Neutrophil (primary cell): ENCODE data around the gene LDB3.

Experiments
- H3K27ac ChIP-seq: fragments of 200-600 bp; sonication (generic); 2 replicates; pipeline ENCODE4 v1.5.1; 2016; ENCODE audit warnings: mild to moderate bottlenecking, moderate library complexity
- H3K27me3 ChIP-seq: fragments of 200-600 bp; sonication (generic); 2 replicates; pipeline ENCODE4 v1.6.0; 2016; ENCODE audit warnings: mild to moderate bottlenecking
- H3K36me3 ChIP-seq: fragments of 200-600 bp; sonication (generic); 2 replicates; pipeline ENCODE4 v1.5.1; 2017
- H3K4me1 ChIP-seq, 2 experiments: fragments of 200-600 bp in 1 of 2; sonication (generic) in 1 of 2; 1 replicate in 1 of 2; 2 replicates in 1 of 2; pipeline versions ENCODE4 v1.5.1 to v1.6.1; 2013 to 2016; ENCODE audit warnings: low read depth in 1 of 2, low read length in 1 of 2, mild to moderate bottlenecking in 1 of 2, moderate library complexity in 1 of 2; ENCODE audit not compliant: control insufficient read depth in 1 of 2, insufficient read depth in 1 of 2
- H3K4me3 ChIP-seq, 2 experiments: fragments of 200-600 bp in 1 of 2; sonication (generic) in 1 of 2; 1 replicate in 1 of 2; 2 replicates in 1 of 2; pipeline ENCODE4 v1.5.1; 2013 to 2016; ENCODE audit warnings: low read depth in 1 of 2, low read length in 1 of 2, mild to moderate bottlenecking in 1 of 2, moderate library complexity in 1 of 2
- H3K9me3 ChIP-seq: fragments of 200-600 bp; sonication (generic); 2 replicates; pipeline ENCODE4 v1.5.1; 2016
- TF ChIP-seq, protein P1 (sequence below): fragments of 200-600 bp; sonication (generic); IDR thresholded peaks from 2 replicates; pipeline ENCODE4 v1.5.1; 2016; ENCODE audit warnings: antibody characterized with exemption

LDB3 gene

DNA sequence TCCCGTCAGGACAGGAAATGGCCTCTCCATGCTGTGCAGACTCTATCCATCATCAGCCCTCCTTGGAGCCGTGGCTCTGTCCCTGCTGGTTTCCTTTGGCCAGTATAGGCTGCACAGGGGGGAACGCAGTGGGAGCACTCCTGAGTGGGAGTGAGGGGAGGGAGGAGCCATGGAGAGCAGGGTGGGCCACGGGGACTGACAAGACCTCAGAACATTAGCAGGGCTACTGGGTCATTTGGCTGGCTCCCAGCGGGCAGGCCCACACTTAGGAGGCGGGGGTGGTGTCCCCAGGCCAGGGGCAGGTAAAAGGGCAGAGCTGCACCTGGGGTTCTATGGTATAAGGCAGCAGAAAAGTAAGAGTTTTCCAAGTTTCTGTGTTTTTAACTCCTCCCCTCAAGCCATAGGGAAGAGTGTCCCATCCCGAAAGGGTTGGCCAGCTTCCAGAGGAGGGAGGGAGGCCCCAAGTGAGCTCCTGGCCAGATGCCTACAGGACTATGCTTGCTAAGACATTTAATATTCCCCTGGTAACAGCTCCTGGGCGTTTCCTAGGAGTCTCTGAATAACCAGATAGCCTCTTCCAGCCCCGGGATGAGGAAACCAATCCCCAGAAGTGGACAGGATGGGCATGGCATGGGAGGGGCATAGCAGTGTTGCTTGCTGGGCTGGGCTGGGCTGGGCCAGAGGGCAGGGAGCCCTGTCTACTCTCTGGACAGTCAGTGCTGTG lies 19.4 kb upstream of the LDB3 start:
- H3K9me3 ChIP-seq = no peaks in the 10 kb centered on the region
- no peaks in the 10 kb centered on the region for H3K4me1 ChIP-seq
- H3K27me3 ChIP-seq = no peaks in the 10 kb centered on the region
- H3K27ac ChIP-seq = no peak overlapping the region
- TF ChIP-seq, protein P1, sequence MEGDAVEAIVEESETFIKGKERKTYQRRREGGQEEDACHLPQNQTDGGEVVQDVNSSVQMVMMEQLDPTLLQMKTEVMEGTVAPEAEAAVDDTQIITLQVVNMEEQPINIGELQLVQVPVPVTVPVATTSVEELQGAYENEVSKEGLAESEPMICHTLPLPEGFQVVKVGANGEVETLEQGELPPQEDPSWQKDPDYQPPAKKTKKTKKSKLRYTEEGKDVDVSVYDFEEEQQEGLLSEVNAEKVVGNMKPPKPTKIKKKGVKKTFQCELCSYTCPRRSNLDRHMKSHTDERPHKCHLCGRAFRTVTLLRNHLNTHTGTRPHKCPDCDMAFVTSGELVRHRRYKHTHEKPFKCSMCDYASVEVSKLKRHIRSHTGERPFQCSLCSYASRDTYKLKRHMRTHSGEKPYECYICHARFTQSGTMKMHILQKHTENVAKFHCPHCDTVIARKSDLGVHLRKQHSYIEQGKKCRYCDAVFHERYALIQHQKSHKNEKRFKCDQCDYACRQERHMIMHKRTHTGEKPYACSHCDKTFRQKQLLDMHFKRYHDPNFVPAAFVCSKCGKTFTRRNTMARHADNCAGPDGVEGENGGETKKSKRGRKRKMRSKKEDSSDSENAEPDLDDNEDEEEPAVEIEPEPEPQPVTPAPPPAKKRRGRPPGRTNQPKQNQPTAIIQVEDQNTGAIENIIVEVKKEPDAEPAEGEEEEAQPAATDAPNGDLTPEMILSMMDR = no peak
- no peaks in the 10 kb centered on the region for H3K36me3 ChIP-seq
- no peak overlapping the region for H3K4me3 ChIP-seq

DNA sequence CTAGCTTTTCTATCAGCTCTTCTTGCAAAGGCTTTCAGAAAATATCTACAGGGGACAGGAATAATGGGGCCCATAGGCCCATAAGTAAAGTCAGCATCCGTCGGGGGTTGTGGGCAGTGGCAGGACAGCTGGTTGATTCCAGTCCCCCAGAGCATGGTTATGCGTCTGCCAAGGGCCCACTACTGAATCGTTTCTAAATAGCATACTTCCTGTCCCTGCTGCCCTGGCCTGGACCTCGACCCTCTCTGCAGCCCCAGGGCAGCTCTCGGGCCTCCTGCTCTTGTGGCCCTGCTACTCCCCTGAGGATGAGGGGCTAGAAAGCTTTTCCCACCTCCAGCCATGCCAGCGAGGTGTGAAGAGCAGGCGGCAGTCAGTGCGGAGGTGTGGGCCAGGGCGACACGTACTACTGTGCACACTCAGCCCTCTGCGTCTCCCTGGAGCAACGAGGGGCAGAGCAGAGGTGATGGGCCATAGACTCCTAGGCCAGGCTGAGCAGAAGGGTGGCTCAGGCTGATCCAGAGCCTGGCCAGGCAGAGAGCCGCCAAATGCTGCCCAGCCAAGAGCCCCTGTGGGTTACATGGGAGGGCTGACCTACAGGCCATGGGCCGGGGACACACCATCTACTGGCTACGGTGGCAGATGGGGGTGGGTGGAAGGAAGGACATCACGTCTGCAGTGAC lies 18.7 kb upstream of the LDB3 start:
- Histone ChIP-seq H3K9me3 (no peaks in the 10 kb centered on the region), H3K4me1 (no peaks in the 10 kb centered on the region), H3K27me3 (no peaks in the 10 kb centered on the region), H3K4me3 (no peak overlapping the region), H3K27ac (no peak overlapping the region), H3K36me3 (no peaks in the 10 kb centered on the region)
- TF ChIP-seq, protein P1 = no peak

DNA sequence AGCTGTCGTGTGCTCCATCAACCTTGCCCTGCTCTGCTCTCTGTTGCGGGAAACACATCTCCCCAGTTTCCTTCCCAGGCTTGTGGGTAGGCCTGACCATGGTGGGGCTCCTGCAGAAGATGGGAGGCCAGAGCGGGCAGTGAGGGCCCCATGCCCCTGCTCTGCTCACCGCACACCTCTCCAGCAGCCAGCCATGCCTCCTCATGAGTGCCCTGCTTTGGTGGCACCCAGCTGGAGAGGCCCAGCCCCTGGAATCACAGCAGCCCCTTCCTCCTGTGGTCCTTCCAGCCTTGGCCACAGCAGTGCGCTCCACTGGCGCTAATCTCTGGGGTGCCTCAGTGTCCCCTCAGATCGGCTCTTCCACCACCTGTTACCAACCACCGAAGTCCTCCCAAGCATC lies 18.2 kb upstream of the LDB3 start:
- no peak overlapping the region for H3K4me3 ChIP-seq
- no peaks in the 10 kb centered on the region for H3K9me3 ChIP-seq
- no peaks in the 10 kb centered on the region for H3K27me3 ChIP-seq
- H3K36me3 ChIP-seq = no peaks in the 10 kb centered on the region
- TF ChIP-seq, protein P1 = no peak
- no peak overlapping the region for H3K27ac ChIP-seq
- no peaks in the 10 kb centered on the region for H3K4me1 ChIP-seq

DNA sequence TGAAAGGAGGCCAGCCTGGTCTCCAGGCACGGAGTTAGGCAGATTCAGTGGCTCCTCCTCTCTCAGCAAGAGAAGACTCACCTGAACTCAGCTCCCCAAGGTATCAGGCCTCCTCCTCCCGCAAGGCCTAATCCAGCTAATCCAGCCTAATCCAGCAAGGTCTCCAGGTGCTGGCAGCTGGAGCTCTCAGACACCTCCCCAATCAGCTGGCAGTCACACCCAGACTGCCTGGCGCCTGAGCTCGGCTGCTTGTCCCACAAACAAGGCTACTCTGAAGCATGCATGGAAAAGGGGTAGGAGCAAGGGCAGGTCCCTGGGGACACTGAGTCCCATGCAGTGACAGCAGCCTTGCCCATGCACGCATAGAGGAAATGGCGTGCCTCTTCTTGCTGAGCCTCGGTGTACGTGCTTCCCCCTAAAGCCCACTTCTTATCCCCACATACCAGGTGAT lies 17.3 kb upstream of the LDB3 start:
- no peak overlapping the region for H3K4me3 ChIP-seq
- TF ChIP-seq, protein P1 = no peak
- H3K27ac ChIP-seq = no peak overlapping the region
- no peaks in the 10 kb centered on the region for H3K4me1 ChIP-seq
- no peaks in the 10 kb centered on the region for H3K9me3 ChIP-seq
- H3K27me3 ChIP-seq = no peaks in the 10 kb centered on the region
- no peaks in the 10 kb centered on the region for H3K36me3 ChIP-seq

DNA sequence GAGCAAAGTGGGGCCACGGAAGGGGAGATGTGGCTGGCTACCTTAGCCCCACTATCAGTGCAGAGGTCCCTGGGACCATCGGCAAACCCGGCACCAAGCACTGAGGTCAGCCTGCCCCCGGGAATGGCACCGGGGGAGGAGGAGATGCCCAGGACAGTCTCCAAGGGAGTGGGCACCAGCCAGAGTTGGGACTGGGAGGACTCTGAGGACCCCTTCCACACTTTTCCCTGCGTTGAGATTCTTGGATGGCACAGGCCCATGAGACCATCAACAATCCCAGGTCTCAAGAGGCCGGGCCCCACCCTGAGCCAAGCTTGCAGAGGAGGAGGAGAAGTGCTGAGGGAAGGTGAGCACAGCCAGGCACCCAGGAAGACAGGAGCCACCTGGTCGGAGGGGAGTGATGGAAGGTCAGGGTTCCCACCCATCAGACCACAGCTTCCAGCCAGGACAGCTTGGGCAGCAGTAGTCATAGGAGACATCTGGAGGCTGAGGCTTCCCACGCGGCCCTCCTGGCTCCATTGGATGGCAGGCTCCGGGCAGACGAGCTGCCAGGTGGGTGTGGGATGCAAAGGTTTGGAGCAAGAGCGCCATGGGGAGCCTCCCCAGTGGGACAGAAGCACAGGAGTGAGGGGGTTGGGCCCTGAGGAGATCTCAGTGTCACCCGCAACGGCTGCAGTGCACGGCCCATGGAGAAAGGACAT lies 16.5 kb upstream of the LDB3 start:
- TF ChIP-seq, protein P1 = no peak
- no peaks in the 10 kb centered on the region for H3K27me3 ChIP-seq
- H3K4me1 ChIP-seq = no peaks in the 10 kb centered on the region
- H3K36me3 ChIP-seq = no peaks in the 10 kb centered on the region
- no peaks in the 10 kb centered on the region for H3K9me3 ChIP-seq
- no peak overlapping the region for H3K4me3 ChIP-seq
- H3K27ac ChIP-seq = no peak overlapping the region
